ENCODE measurements around the gene DEGS2. TPM values are rescaled to one million over a fixed set of nuclear protein-coding genes. Genes with fewer than 3 reads are reported as not detected.
"Not testable (repeated sequence)": the region's sequence is repeated elsewhere in the genome, so short reads cannot be mapped to it uniquely, and the experiment has no call there.

The DEGS2 gene
- polyA plus RNA-seq (2011; rRNA removed) (not detected in 2 replicates), polyA minus RNA-seq (2011; rRNA and poly(A)+ RNA removed) (not detected in 2 replicates)

- H3K4me3 ChIP-seq (ENCODE audit: low read depth, low read length), result no peak within 1 kb of the TSS
- ChIA-PET CTCF (interaction anchor here (0.6 kb wide), 1 partner anchor 458 kb away, joined by 3 read pairs; no protein-coding TSS in a partner anchor), POLR2A (no interaction called here)
- no peaks in the 10 kb centered on the region for H3K36me3 ChIP-seq (ENCODE audit: control insufficient read depth, insufficient read depth, low read length)
- peaks cover 32% of the 10 kb centered on the region for H3K27me3 ChIP-seq (ENCODE audit: control insufficient read depth, insufficient read depth, low read length)
- TF ChIP-seq CTCF (IDR thresholded peaks at IDR 0.05; ENCODE audit: insufficient read depth, low read depth, low read length), result no peak
- DNase-seq (ENCODE audit: low read depth), result no peak
These were observed at the start of gene DEGS2 for GRCh38 chr14:100159094-100159864. Gene DEGS2 (minus strand): TSS chr14:100159645. CDS start chr14:100159587, 58 bp downstream.

- POLR2A ChIA-PET; H3K27me3 ChIP-seq (ENCODE audit: control insufficient read depth, insufficient read depth, low read length); CTCF ChIA-PET; H3K36me3 ChIP-seq (ENCODE audit: control insufficient read depth, insufficient read depth, low read length); DNase-seq (ENCODE audit: low read depth); H3K4me3 ChIP-seq (ENCODE audit: low read depth, low read length): not testable (repeated sequence)
These were observed 48.7 kb upstream of the DEGS2 start for GRCh38 chr14:100208136-100208535.

DNA sequence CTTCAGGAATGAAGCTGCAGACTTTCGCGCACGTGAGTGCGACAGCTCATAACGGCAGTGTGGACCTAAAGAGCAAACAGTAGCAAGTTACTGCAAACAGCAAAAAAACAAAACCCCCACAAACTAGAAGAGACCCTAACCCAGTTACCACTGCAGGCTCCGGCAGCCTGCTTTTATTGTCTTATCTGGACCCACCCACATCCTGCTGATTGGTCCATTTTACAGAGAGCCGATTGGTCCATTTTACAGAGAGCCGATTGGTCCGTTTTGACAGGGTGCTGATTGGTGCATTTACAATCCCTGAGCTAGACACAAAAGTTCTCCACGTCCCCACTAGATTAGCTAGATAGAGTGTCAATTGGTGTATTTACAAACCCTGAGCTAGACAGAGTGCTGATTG is 48.1 kb upstream of the DEGS2 start:
- POLR2A ChIA-PET, CTCF ChIA-PET: not testable (repeated sequence)

DNA sequence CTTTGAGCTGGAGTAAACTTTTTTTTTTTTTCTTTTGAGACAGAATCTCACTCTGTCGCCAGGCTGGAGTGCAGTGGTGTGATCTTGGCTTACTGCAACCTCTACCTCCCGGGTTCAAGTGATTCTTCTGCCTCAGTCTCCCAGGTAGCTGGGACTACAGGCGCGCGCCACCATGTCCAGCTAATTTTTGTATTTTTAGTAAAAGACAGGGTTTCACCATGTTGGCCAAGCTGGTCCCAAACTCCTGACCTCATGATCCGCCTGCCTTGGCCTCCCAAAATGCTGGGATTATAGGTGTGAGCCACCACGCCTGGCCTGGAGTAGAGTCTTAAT is 45.4 kb upstream of the DEGS2 start:
- DNase-seq (ENCODE audit: low read depth); H3K36me3 ChIP-seq (ENCODE audit: control insufficient read depth, insufficient read depth, low read length); H3K27me3 ChIP-seq (ENCODE audit: control insufficient read depth, insufficient read depth, low read length); H3K4me3 ChIP-seq (ENCODE audit: low read depth, low read length): not testable (repeated sequence)
- POLR2A ChIA-PET, result interaction anchor here (0.7 kb wide), 1 partner anchor 199 kb away, joined by 5 read pairs; no protein-coding TSS in a partner anchor
- CTCF ChIA-PET, result interaction anchor here (0.5 to 3.1 kb wide), 4 partner anchors 10 to 146 kb away, joined by 3 to 11 read pairs (median 4); no protein-coding TSS in a partner anchor

More for the DNA sequence above, 48.1 kb upstream of the DEGS2 start:
- H3K36me3 ChIP-seq (ENCODE audit: control insufficient read depth, insufficient read depth, low read length); H3K27me3 ChIP-seq (ENCODE audit: control insufficient read depth, insufficient read depth, low read length); H3K4me3 ChIP-seq (ENCODE audit: low read depth, low read length); DNase-seq (ENCODE audit: low read depth): not testable (repeated sequence)

- ChIA-PET POLR2A (interaction anchor here (0.7 kb wide), 1 partner anchor 198 kb away, joined by 5 read pairs; no protein-coding TSS in a partner anchor), CTCF (interaction anchor here (1.1 to 3.1 kb wide), 4 partner anchors 10 to 12 kb away, joined by 3 to 11 read pairs (median 7); no protein-coding TSS in a partner anchor)
- TF ChIP-seq CTCF (IDR thresholded peaks at IDR 0.05; ENCODE audit: insufficient read depth, low read depth, low read length), result no peak
- H3K27me3 ChIP-seq (ENCODE audit: control insufficient read depth, insufficient read depth, low read length), result no peaks in the 10 kb centered on the region; the same call in 1 of the 2 replicates
- DNase-seq (ENCODE audit: low read depth), result no peak
- H3K4me3 ChIP-seq (ENCODE audit: low read depth, low read length), result no peak overlapping the region
- no peaks in the 10 kb centered on the region for H3K36me3 ChIP-seq (ENCODE audit: control insufficient read depth, insufficient read depth, low read length)
These were observed 44.8 kb upstream of the DEGS2 start for GRCh38 chr14:100203962-100204834.

GRCh38 chr14:100203146-100203545 is 43.7 kb upstream of the DEGS2 start:
- H3K36me3 ChIP-seq (ENCODE audit: control insufficient read depth, insufficient read depth, low read length), result no peaks in the 10 kb centered on the region
- H3K27me3 ChIP-seq (ENCODE audit: control insufficient read depth, insufficient read depth, low read length), result no peaks in the 10 kb centered on the region; the same call in 1 of the 2 replicates
- TF ChIP-seq CTCF (IDR thresholded peaks at IDR 0.05; ENCODE audit: insufficient read depth, low read depth, low read length), result no peak
- no peak for DNase-seq (ENCODE audit: low read depth)
- ChIA-PET CTCF (interaction anchor here (1.4 kb wide), 1 partner anchor 10 kb away, joined by 10 read pairs; no protein-coding TSS in a partner anchor), POLR2A (no interaction called here)
- no peak overlapping the region for H3K4me3 ChIP-seq (ENCODE audit: low read depth, low read length)

Measured in BJ (cell line).